Breast epithelium (tissue), 4 donors: ENCODE results near the gene GTPBP3. TPM values are rescaled to one million over a fixed set of nuclear protein-coding genes. Genes with fewer than 3 reads are reported as not detected.

Experiments
- DNase-seq, 2 donors: peaks; one replicate each; pipeline ENCODE4 v3.0.0-alpha.2; 2019; ENCODE audit warnings: low spot score in 2 of 2
- H3K27ac ChIP-seq, 2 donors: fragments of 200-600 bp; sonication (generic) in 1 of 2; one replicate each; pipeline ENCODE4 v1.5.1; 2016 to 2019; ENCODE audit warnings: mild to moderate bottlenecking in 1 of 2
- H3K27me3 ChIP-seq, 2 donors: fragments of 200-600 bp; sonication (generic) in 1 of 2; one replicate each; pipeline versions ENCODE4 v1.5.1 to v1.6.0; 2017 to 2019; ENCODE audit warnings: control low read depth in 1 of 2, mild to moderate bottlenecking in 1 of 2
- H3K36me3 ChIP-seq: fragments of 200-600 bp; one replicate; pipeline ENCODE4 v1.5.1; 2019
- H3K4me1 ChIP-seq, 2 donors: fragments of 200-600 bp; sonication (generic); one replicate each; pipeline ENCODE4 v1.5.1; 2016 to 2019; ENCODE audit warnings: control low read depth in 1 of 2
- H3K4me3 ChIP-seq, 3 donors: fragments of 200-600 bp; sonication (generic); 1 replicate in 2 of 3; 2 replicates in 1 of 3; pipeline ENCODE4 v1.5.1; 2016 to 2019; ENCODE audit warnings: mild to moderate bottlenecking in 3 of 3, moderate library complexity in 2 of 3
- H3K9me3 ChIP-seq, 2 donors: fragments of 200-600 bp; sonication (generic) in 1 of 2; one replicate each; pipeline ENCODE4 v1.5.1; 2016 to 2019; ENCODE audit warnings: control low read depth in 1 of 2
- POLR2A ChIP-seq: fragments of 450-650 bp; IDR thresholded peaks from one replicate; pipeline ENCODE4 v1.6.1; 2016; ENCODE audit warnings: antibody characterized with exemption, mild to moderate bottlenecking, moderate library complexity
- POLR2AphosphoS5 ChIP-seq, 3 donors: sonication (generic); formaldehyde crosslinking; IDR thresholded peaks; one replicate each; pipeline ENCODE4 v1.6.1; 2017; ENCODE audit warnings: antibody characterized with exemption in 3 of 3
- intact Hi-C: fragments of 100-400 bp; cut with DNase I; formaldehyde crosslinking; loops from one replicate; pipeline ENCODE4 v1.15.1; 2023; ENCODE audit warnings: low total_unique reads
- total RNA-seq, 3 donors: library from RNA; depleted of rRNA; stranded (reverse); fragments of >200 nt; gene quantifications; one replicate each; pipeline ENCODE4 v1.1.0, GENCODE V29; 2016
- TF ChIP-seq, protein P1 (sequence below), 3 donors: fragments of 450-650 bp; IDR thresholded peaks; one replicate each; pipeline ENCODE4 v1.5.1; 2016 to 2017; ENCODE audit warnings: antibody characterized with exemption in 3 of 3, mild to moderate bottlenecking in 3 of 3, moderate library complexity in 3 of 3

GTPBP3 gene
- total RNA-seq, 3 donors from 2014 or later: 15.5 to 22.6 (median 17.7) TPM

DNA sequence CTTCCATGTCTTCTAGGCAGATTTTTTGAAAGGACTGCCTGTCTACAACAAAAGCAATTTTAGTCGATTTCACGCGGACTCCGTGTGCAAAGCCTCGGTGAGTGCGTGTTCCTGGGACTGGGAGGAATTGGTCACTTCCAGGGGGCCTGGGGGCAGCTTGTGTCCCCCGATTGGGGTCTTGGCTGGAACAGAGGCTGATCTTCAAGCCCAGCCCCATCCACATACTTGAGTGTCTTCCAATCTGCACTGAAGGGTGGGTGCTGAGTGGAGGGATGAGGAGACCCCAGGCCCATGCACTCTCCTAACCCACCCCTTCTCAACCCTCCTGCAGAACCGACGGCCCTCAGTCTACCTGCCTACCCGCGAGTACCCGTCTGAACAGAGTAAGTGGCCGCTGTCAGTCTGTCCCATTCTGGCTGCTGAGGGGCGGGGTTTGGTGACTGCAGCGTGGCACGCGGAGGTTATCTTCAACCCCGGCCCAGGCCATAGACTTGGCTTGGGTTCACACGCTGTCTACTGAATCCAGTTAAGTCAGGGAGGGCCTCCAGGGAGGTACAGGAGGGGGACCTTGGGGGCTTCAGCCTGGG is 23.3 kb upstream of the GTPBP3 start:
- H3K36me3 ChIP-seq: no peaks in the 10 kb centered on the region
- intact Hi-C loops: no loop called here
- TF ChIP-seq POLR2AphosphoS5 (IDR thresholded peaks at IDR 0.05): no peak
- TF ChIP-seq, protein P1, sequence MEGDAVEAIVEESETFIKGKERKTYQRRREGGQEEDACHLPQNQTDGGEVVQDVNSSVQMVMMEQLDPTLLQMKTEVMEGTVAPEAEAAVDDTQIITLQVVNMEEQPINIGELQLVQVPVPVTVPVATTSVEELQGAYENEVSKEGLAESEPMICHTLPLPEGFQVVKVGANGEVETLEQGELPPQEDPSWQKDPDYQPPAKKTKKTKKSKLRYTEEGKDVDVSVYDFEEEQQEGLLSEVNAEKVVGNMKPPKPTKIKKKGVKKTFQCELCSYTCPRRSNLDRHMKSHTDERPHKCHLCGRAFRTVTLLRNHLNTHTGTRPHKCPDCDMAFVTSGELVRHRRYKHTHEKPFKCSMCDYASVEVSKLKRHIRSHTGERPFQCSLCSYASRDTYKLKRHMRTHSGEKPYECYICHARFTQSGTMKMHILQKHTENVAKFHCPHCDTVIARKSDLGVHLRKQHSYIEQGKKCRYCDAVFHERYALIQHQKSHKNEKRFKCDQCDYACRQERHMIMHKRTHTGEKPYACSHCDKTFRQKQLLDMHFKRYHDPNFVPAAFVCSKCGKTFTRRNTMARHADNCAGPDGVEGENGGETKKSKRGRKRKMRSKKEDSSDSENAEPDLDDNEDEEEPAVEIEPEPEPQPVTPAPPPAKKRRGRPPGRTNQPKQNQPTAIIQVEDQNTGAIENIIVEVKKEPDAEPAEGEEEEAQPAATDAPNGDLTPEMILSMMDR (IDR thresholded peaks at IDR 0.05): no peak
- no peak for TF ChIP-seq POLR2A

DNA sequence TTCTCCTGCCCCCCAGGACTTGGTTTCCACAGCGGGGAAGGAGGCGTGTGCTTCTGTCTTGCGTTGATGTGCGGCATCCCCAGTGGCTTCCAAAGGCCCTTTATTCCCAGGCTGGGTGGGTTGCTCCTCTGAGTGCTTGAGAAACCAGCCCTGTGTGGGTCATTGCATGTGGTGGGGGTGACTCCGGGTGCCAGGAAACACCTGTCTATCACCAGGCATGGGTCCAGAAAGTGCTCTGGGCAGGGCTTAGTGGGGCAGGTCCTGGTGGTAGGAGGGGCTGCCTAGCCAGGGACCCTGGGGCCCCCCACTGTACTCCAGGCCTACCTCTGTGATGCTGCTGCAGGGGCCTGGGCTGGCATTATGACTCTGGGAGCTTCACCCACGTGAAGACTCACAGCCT is 18.4 kb upstream of the GTPBP3 start:
- TF ChIP-seq POLR2AphosphoS5 (IDR thresholded peaks at IDR 0.05) (no peak), POLR2A (no peak)
- TF ChIP-seq, protein P1 (IDR thresholded peaks at IDR 0.05): no peak
- Histone ChIP-seq H3K27ac (no peak overlapping the region), H3K27me3 (no peaks in the 10 kb centered on the region), H3K36me3 (peaks cover 7% of the 10 kb centered on the region), H3K4me3 (no peak overlapping the region), H3K4me1 (no peaks in the 10 kb centered on the region), H3K9me3 (no peaks in the 10 kb centered on the region)
- DNase-seq: no peak
- intact Hi-C loops: no loop called here

More for the DNA sequence above, 23.3 kb upstream of the GTPBP3 start:
- no peaks in the 10 kb centered on the region for H3K27me3 ChIP-seq
- no peaks in the 10 kb centered on the region for H3K9me3 ChIP-seq
- no peak overlapping the region for H3K27ac ChIP-seq
- peaks cover 5 to 7% of the 10 kb centered on the region in 2 donors for H3K4me1 ChIP-seq
- no peak for DNase-seq
- no peak overlapping the region for H3K4me3 ChIP-seq

DNA sequence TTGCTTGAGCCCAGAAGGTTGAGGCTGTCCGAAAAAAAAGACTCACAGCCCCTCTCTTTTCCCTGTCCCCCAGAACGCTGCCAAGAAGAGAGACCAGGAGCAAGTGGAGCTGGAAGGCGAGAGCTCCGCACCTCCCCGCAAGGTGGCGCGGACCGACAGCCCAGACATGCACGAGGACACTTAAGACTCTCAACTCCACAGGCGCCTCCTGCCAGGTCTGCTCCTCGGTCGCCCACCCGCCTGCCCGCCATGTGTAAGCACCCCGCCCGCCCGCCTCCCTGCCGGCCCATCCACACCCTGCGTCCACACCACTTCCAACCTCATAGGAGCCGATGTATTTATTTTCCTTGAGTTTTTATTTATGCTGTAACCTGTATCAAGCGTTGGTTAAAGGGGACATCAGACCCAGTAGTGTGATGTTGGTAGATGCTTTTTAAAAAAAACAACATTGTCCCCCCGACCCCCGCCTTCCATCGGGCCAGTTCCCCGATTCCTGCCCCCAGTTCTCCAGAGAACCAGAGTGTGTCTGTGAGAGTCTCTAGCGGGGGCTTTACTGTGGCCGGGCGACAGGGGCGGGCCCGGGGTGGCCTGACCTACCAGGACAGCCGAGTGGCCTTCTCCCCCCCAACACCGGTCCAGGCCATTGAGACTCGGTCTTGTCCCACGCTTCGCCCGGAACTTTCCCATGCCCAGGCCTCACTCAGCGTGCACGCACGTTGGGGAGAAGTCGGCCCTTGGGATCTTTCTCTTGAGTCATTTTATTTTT is 17.7 kb upstream of the GTPBP3 start:
- Histone ChIP-seq H3K9me3 (no peaks in the 10 kb centered on the region), H3K27me3 (peaks cover 0 to 3% of the 10 kb centered on the region in 2 donors), H3K27ac (no peak overlapping the region), H3K4me1 (no peaks in the 10 kb centered on the region), H3K4me3 (no peak overlapping the region), H3K36me3 (peaks cover 7% of the 10 kb centered on the region)
- intact Hi-C loops: loop anchor here (5.0 kb wide), 1 partner anchor 1363 kb away; the partner anchor contains the start of gene CRTC1
- TF ChIP-seq POLR2A (no peak), POLR2AphosphoS5 (IDR thresholded peaks at IDR 0.05) (no peak)
- TF ChIP-seq, protein P1 (IDR thresholded peaks at IDR 0.05): no peak
- no peak for DNase-seq

DNA sequence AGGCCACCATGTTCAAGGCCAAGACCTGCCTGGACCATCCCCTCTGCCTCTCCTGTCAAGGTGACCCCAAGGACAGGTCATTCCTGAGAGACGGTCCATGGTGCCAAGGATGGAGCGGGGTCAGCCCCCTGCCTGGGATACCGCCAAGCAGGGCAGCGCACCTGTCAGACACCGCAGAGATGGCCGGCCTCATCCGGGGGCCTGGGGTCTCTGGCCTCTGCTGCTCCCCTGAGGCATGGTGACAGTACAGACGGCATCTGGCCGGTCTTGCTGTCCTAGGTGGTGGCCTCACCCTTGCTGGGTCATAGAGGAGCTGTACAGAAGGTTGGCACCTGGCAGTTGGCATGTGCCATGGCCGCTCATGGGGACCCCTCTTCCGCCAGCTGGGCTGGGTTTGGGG is 16.9 kb upstream of the GTPBP3 start:
- Histone ChIP-seq H3K9me3 (no peaks in the 10 kb centered on the region), H3K36me3 (peaks cover 7% of the 10 kb centered on the region), H3K4me1 (peaks cover 0 to 2% of the 10 kb centered on the region in 2 donors), H3K4me3 (no peak overlapping the region), H3K27me3 (peaks cover 0 to 3% of the 10 kb centered on the region in 2 donors), H3K27ac (no peak overlapping the region)
- TF ChIP-seq POLR2AphosphoS5 (IDR thresholded peaks at IDR 0.05): no peak
- no peak for TF ChIP-seq POLR2A
- TF ChIP-seq, protein P1 (IDR thresholded peaks at IDR 0.05): no peak
- no peak for DNase-seq
- intact Hi-C loops: loop anchor here (5.0 kb wide), 1 partner anchor 1362 kb away; the partner anchor contains the start of gene CRTC1
